GM18867 (cell line): Measurements from ENCODE around the gene UTRN.

Experiments used
- ATAC-seq: cut with Tn5 transposase; IDR thresholded peaks from one replicate; pipeline ENCODE4 v1.9.1; 2021; ENCODE audit warnings: mild to moderate bottlenecking, moderate library complexity; ENCODE audit not compliant: unreplicated experiment

Gene UTRN

GRCh38 chr6:144307880-144308279 lies 22.7 kb downstream of the UTRN start:
- ATAC-seq: no peak

- ATAC-seq: peak; percentile 53
Observed at GRCh38 chr6:144310765-144311164, 25.6 kb downstream of the UTRN start.

DNA sequence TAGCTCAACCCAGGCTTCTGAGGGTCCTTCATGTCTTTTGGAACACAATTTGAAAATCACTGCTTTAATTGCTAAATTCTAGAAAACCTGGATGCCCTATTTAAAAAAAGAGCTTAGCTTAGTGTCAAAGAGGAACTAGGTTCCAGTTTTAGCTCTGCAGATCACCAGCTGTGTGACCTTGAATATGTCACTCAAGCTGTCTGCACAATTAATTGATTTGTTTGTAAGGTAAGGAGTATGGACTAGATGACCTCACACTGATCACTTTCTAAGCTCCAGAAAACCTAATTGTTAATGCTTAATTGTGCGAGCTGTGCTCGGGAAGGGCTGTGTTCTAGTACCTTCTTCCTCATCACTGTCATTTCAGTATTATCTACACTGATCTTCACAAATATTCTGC lies 26.2 kb downstream of the UTRN start:
- no peak for ATAC-seq

DNA sequence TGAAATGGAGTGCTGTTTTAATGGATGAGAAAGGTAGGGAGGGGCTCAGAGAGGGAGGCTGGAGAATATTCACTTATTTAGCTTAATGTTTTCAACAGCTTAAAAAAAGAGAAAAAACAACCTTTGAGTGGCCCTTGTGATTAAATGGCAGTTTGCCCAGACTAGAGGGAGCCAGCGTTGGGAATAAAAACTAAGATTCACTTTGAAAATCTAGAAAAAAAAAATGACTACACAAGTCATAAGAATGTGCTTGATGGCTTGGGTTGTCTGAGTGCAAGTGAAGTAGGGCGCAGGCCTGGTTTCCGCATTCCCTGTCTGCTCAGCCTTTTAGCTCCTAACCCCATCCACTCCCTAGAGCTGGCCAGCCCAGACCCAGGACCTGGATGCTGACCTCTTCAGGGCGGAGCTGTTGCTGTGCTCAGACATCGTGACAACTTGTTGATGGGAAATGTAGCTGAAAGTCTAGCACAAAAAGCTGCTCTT lies 28.9 kb downstream of the UTRN start:
- no peak for ATAC-seq

GRCh38 chr6:144314562-144314961 lies 29.4 kb downstream of the UTRN start:
- no peak for ATAC-seq

- ATAC-seq: no peak
Observed at GRCh38 chr6:144315226-144315980, 30.3 kb downstream of the UTRN start.

DNA sequence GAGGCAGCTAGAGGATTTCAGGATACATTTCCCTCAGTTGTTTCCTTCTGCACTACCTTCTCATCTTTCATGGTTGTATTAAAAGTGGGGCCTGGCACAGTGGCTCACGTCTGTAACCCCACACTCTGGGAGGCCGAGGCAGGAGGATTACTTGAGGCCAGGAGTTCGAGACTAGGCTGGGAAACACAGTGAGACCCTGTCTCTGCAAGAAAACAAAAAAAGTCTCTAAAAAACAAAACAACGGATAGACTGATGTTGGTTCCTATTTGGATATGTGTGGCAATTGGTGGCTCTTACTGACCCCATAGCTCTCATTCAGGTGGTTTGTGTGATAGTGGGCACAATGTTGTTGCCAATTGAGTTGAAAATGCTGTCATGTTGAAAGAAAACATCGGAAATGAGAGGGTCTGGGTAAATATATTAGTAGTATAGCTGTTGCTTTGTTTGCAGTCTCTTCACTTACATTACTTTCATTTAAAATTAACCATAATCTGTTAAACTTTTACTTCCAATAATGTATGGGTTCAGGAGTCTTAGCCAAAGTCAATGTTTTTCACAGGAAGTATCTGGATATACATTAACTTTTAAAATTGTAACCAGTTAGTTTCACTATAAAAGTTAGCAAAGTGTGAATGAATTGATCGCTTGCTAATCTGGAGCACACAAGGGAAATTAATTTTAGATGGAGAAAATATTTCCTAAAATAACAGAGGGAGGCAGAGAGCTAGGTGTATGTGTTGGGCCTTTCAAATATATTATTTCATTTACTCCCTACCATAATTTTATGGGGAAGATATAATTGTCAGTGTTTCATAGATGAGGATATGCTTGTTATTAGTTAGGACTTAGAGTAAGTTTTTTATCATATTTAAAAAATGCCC lies 31.1 kb downstream of the UTRN start:
- no peak for ATAC-seq

GRCh38 chr6:144316862-144317195 lies 31.7 kb downstream of the UTRN start:
- ATAC-seq: no peak

DNA sequence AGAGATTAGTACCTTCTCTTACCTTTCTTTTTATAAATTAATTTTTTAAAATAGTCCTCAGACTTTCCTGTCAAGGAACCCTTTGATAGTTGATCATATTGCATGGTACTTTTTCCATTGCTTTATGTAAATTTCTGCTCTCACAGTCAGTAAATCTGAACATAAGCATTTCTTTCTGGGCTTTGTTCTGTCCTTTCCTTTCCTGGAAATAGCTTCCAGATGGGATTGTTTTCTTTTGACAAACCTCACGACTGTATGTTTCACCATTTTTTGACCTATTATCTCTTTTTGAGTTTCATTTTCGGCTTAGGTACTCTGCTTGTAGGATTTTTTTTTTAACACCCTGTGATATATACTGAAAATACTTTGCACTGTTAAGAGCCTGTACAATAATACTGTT lies 32.6 kb downstream of the UTRN start:
- no peak for ATAC-seq

DNA sequence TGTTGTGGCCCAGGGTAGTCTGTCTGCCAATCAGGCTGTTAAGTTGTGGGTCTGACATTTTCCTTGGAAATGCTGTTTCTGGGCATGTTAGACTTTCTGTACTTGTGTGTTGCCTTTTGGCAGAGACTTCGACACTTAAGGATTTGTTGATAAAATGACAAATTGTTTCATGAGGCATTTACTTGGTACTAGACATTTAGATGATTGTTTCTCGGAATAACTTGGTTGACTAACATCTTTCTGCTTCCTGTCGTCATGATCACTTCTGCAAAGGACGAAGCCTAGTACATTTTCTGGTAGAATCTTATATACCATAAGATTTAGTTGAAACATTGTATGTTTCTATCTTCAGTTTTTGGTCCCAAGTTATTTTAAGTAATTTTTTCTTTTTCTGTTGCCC lies 34.1 kb downstream of the UTRN start:
- ATAC-seq: no peak

DNA sequence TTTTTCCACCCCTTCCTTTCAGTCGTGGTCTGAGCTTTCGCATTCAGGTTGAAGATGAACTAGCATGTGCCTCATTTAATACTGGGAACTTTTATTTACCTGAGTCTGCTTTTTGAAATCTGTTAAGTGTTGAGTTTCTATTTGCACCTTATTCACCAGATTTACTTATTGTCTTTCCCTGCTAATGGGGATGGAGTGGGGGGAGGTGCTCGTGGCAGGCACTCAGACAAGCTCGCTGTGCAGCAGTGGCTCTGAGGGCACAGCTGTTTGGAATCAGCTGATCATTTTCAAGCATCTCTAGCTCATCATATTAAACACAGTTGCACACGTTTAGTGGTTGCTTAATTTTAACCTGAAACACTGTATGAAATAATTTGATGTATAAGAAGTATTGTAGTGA lies 35.6 kb downstream of the UTRN start:
- no peak for ATAC-seq

GRCh38 chr6:144321839-144322591 lies 36.9 kb downstream of the UTRN start:
- no peak for ATAC-seq

DNA sequence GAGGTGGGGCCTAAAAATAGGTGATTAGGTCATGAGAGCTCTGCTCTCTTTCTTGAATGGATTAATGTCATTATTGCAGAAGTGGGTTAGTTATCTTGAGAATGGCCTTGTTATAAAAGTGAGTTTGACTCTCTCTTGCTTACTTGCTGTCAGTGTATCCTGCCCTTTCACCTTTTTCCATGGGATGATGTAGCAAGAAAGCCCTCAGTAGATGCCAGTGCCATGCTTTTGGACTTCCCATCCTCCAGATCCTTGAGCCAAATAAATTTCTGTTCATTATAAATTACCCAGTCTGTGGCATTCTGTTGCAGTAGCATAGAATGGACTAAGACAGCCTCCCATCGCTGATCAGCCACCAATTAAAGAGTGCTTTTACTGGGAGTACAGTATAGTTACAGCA lies 40.1 kb downstream of the UTRN start:
- no peak for ATAC-seq

DNA sequence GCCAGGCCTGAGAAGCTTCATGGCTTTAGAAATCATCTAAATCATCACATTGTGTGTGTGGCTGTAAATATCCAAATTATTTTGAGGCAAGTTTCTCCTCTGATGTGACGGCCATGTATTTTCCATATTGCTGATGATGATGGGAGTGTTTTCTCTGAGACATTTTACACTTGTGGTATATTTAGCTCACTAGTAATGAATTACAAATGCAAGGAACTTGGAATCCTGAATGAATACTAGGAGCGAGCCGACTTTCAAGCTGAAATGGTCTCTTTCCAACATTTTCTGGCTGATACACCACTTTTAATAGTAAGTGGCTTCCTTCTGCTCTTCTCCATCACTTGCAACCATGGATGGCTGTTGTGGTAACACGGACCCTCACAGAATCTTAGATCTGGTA lies 41.3 kb downstream of the UTRN start:
- no peak for ATAC-seq

- no peak for ATAC-seq
Observed at GRCh38 chr6:144327081-144327480, 41.9 kb downstream of the UTRN start.

- ATAC-seq: no peak
Observed at GRCh38 chr6:144330017-144330987, 45.2 kb downstream of the UTRN start.

- no peak for ATAC-seq
Observed at GRCh38 chr6:144331491-144331969, 46.4 kb downstream of the UTRN start.

GRCh38 chr6:144332177-144332576 lies 47.0 kb downstream of the UTRN start:
- no peak for ATAC-seq

DNA sequence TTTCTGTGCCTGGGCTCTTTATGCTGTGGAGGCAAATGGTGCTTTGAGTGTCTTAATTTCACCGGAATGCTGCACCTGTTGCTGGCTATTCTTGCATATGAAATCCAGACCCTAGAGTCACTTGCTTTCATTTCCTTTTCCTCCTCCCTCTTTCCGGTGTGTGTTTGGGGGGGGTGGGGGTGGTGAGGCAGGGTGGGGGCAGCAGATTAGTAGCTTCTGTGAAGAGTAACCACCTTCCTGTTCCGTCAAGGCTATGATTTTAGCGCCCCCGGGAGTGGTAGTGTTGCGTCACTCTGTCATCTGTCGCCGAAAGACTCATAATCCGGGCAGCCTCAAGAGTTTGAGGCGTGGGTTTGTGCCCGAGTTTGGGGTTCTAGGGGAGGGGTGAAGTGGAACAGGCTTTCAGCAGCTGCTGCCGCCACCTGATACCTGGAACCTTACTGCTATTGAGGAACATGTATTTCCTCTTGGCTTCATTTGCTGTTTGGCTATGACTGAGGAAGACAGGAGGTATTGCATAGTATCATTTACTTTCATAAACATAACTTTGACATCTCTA lies 49.1 kb downstream of the UTRN start:
- ATAC-seq: peak; percentile 53
